Endothelial cell of umbilical vein (primary cell): Measurements from ENCODE around the gene EPB41L1. TPM values are rescaled to one million over a fixed set of nuclear protein-coding genes. Genes with fewer than 3 reads are reported as not detected.

Source experiments
- BruUV-seq: library from RNA; stranded (reverse); fragments of 400-500 nt; replicated peaks from 2 replicates; lab custom pipeline; 2021; lab: Mats Ljungman, UMichigan
- CTCF ChIA-PET: fragments of 300-600, 350-600 bp; sonication (Branson Sonifier 250); formaldehyde crosslinking; loops from one replicate; lab custom pipeline; 2021; ENCODE audit warnings: antibody characterized with exemption, inconsistent platforms; lab: Charles Lee
- POLR2A ChIA-PET: fragments of 300-600, 350-600 bp; sonication (Branson Sonifier 250); formaldehyde crosslinking; loops from one replicate; lab custom pipeline; 2021; ENCODE audit warnings: antibody characterized with exemption, inconsistent platforms; lab: Charles Lee
- DNase-seq: peaks from one replicate; pipeline ENCODE4 v3.0.0-alpha.2; 2011; ENCODE audit warnings: low read depth, low spot score
- FAIRE-seq: peaks from 2 replicates; lab custom pipeline; 2011; peaks lifted over from hg19 to GRCh38; lab: Jason Lieb, UNC
- H2AFZ ChIP-seq: 2 replicates; pipeline ENCODE4 v1.6.0; 2012; ENCODE audit warnings: low read depth, low read length, control low read depth, inconsistent platforms
- H3K27ac ChIP-seq: 2 replicates; pipeline ENCODE4 v1.5.1; 2011; ENCODE audit warnings: low read depth, mild to moderate bottlenecking, control low read depth, low read length, moderate library complexity; ENCODE audit not compliant: insufficient read depth
- H3K27me3 ChIP-seq, 2 experiments: 2 replicates each; pipeline versions ENCODE4 v1.6.0 to v1.6.1; 2011; ENCODE audit warnings: low read length in 2 of 2, mixed read lengths in 1 of 2; ENCODE audit not compliant: control insufficient read depth in 2 of 2, insufficient read depth in 2 of 2
- H3K36me3 ChIP-seq, 2 experiments: 2 replicates in 1 of 2; 3 replicates in 1 of 2; pipeline ENCODE4 v1.5.1; 2011; ENCODE audit warnings: low read length in 2 of 2, mild to moderate bottlenecking in 1 of 2, moderate library complexity in 1 of 2; ENCODE audit not compliant: control insufficient read depth in 2 of 2, insufficient read depth in 2 of 2; ENCODE audit errors: extremely low read depth in 1 of 2
- H3K4me1 ChIP-seq: 3 replicates; pipeline ENCODE4 v1.5.1; 2011; ENCODE audit warnings: mild to moderate bottlenecking, low read length; ENCODE audit not compliant: control insufficient read depth, insufficient read depth; ENCODE audit errors: extremely low read depth
- H3K4me2 ChIP-seq: 2 replicates; pipeline ENCODE4 v1.6.1; 2011; ENCODE audit warnings: low read length, control low read depth, mixed read lengths; ENCODE audit not compliant: insufficient read depth
- H3K4me3 ChIP-seq, 3 experiments: fragments of 200-600 bp in 1 of 3; sonication (generic), shearing (Covaris generic) in 1 of 3; replicated peaks in 1 of 3; 2 replicates each; pipeline ENCODE4 v1.5.1; 2011 to 2016; ENCODE audit warnings: control low read depth in 3 of 3, low read length in 3 of 3, mild to moderate bottlenecking in 2 of 3, inconsistent platforms in 1 of 3, low read depth in 1 of 3, moderate library complexity in 1 of 3; ENCODE audit not compliant: insufficient read depth in 1 of 3
- H3K79me2 ChIP-seq: 2 replicates; pipeline ENCODE4 v1.6.0; 2012; ENCODE audit warnings: low read length, inconsistent platforms; ENCODE audit not compliant: control insufficient read depth, insufficient read depth
- H3K9ac ChIP-seq: replicated peaks from 2 replicates; pipeline ENCODE3; 2011; ENCODE audit warnings: low read length, control low read depth; ENCODE audit not compliant: insufficient read depth; ENCODE audit errors: extremely low read depth
- H3K9me1 ChIP-seq: replicated peaks from 3 replicates; pipeline ENCODE4 v1.6.0; 2011; ENCODE audit warnings: mild to moderate bottlenecking, low read length; ENCODE audit not compliant: control insufficient read depth, insufficient read depth; ENCODE audit errors: extremely low read depth
- H3K9me3 ChIP-seq: replicated peaks from 2 replicates; pipeline ENCODE4 v1.5.1; 2012; ENCODE audit warnings: low read length, inconsistent platforms; ENCODE audit not compliant: control insufficient read depth, insufficient read depth
- H4K20me1 ChIP-seq: replicated peaks from 2 replicates; pipeline ENCODE3; 2011; ENCODE audit warnings: mild to moderate bottlenecking, low read length; ENCODE audit not compliant: control insufficient read depth, insufficient read depth; ENCODE audit errors: extremely low read depth
- EZH2 ChIP-seq: IDR thresholded peaks from 2 replicates; pipeline ENCODE4 v1.6.1; 2012; ENCODE audit warnings: borderline replicate concordance, low read depth, mild to moderate bottlenecking, moderate library complexity, low read length, inconsistent platforms; ENCODE audit not compliant: severe bottlenecking
- FOS ChIP-seq: IDR thresholded peaks from 2 replicates; pipeline ENCODE4 v1.6.1; 2011; ENCODE audit warnings: mild to moderate bottlenecking, low read length, moderate library complexity, borderline replicate concordance; ENCODE audit not compliant: insufficient read depth
- GATA2 ChIP-seq: IDR thresholded peaks from 2 replicates; pipeline ENCODE4 v1.7.0; 2011; ENCODE audit warnings: low read depth, mild to moderate bottlenecking, moderate library complexity, mixed read lengths, low read length; ENCODE audit not compliant: insufficient read length, insufficient read depth
- JUN ChIP-seq: IDR thresholded peaks from 2 replicates; pipeline ENCODE4 v1.6.1; 2011; ENCODE audit warnings: borderline replicate concordance, low read depth; ENCODE audit not compliant: insufficient read length, insufficient read depth
- MAX ChIP-seq: IDR thresholded peaks from 2 replicates; pipeline ENCODE4 v1.6.1; 2011; ENCODE audit not compliant: insufficient read depth, insufficient read length
- MYC ChIP-seq: IDR thresholded peaks from one replicate; pipeline ENCODE4 v1.6.1; 2011; ENCODE audit warnings: mild to moderate bottlenecking, low read depth, low read length
- POLR2A ChIP-seq: IDR thresholded peaks from 2 replicates; pipeline ENCODE4 v1.6.1; 2012; ENCODE audit warnings: low read depth, mild to moderate bottlenecking, control low read depth, low read length
- POLR2AphosphoS5 ChIP-seq: IDR thresholded peaks from 2 replicates; pipeline ENCODE4 v1.6.1; 2012; ENCODE audit warnings: low read depth, mild to moderate bottlenecking, control low read depth, low read length, moderate library complexity; ENCODE audit not compliant: insufficient read depth
- dilution Hi-C: fragments of 300-500 bp; cut with MboI; formaldehyde crosslinking; loops from one replicate; pipeline ENCODE4 v1.15.0; 2019; ENCODE audit warnings: low sequenced_read_pairs; ENCODE audit not compliant: extremely low pct_ligation_motif_present
- intact Hi-C: fragments of 100-400 bp; cut with micrococcal nuclease; formaldehyde crosslinking; loops from one replicate; pipeline ENCODE4 v1.10.0; 2022
- polyA plus RNA-seq, 4 experiments: library from polyadenylated mRNA; depleted of rRNA in 3 of 4; stranded (reverse) in 3 of 4; unstranded in 1 of 4; fragments of >200 nt; gene quantifications; 2 replicates each; pipeline versions ENCODE4 v1.2.1 to v1.2.3, GENCODE V29; 2011 to 2012; ENCODE audit warnings: missing spikeins in 1 of 4
- total RNA-seq: library from RNA; stranded (reverse); gene quantifications from 2 replicates; pipeline ENCODE4 v1.2.3, GENCODE V29; 2021
- TF ChIP-seq, protein P1 (sequence below), 2 donors: IDR thresholded peaks; 1 replicate in 1 of 2; 2 replicates in 1 of 2; pipeline ENCODE4 v1.5.1; 2011; ENCODE audit warnings: low read length in 2 of 2, mild to moderate bottlenecking in 2 of 2, moderate library complexity in 2 of 2, control low read depth in 1 of 2, inconsistent platforms in 1 of 2, low read depth in 1 of 2; ENCODE audit not compliant: insufficient read depth in 1 of 2; ENCODE audit errors: extremely low read depth in 1 of 2

The EPB41L1 gene
- total and polyA plus RNA-seq, 2 donors (not counting 3 experiments of a cell fraction or from before 2014, with no cell fraction given): 6.1 to 12.2 TPM

GRCh38 chr20:36125097-36125496, 29.4 kb upstream of the EPB41L1 start:
- POLR2A ChIA-PET: no interaction called here
- dilution Hi-C loops: no loop called here

GRCh38 chr20:36126836-36127527, 27.6 kb upstream of the EPB41L1 start:
- CTCF ChIA-PET: interaction anchor here (1.1 to 24.9 kb wide), 5 partner anchors 11 to 134 kb away, joined by 3 to 1267 read pairs (median 4); no protein-coding TSS in a partner anchor
- no peak overlapping the region for H3K4me3 ChIP-seq
- no peaks in the 10 kb centered on the region for H3K79me2 ChIP-seq
- POLR2A ChIA-PET: no interaction called here
- BruUV-seq: no TSS peak
- H3K9me1 ChIP-seq: no peaks in the 10 kb centered on the region
- TF ChIP-seq, protein P1, sequence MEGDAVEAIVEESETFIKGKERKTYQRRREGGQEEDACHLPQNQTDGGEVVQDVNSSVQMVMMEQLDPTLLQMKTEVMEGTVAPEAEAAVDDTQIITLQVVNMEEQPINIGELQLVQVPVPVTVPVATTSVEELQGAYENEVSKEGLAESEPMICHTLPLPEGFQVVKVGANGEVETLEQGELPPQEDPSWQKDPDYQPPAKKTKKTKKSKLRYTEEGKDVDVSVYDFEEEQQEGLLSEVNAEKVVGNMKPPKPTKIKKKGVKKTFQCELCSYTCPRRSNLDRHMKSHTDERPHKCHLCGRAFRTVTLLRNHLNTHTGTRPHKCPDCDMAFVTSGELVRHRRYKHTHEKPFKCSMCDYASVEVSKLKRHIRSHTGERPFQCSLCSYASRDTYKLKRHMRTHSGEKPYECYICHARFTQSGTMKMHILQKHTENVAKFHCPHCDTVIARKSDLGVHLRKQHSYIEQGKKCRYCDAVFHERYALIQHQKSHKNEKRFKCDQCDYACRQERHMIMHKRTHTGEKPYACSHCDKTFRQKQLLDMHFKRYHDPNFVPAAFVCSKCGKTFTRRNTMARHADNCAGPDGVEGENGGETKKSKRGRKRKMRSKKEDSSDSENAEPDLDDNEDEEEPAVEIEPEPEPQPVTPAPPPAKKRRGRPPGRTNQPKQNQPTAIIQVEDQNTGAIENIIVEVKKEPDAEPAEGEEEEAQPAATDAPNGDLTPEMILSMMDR (IDR thresholded peaks at IDR 0.05; ENCODE audit: extremely low read depth in 1 of 2, insufficient read depth in 1 of 2, low read depth in 1 of 2, low read length in 2 of 2): no peak
- no peak for TF ChIP-seq MAX
- TF ChIP-seq POLR2A: no peak
- no peak for TF ChIP-seq JUN
- no peak for TF ChIP-seq MYC
- no peak for TF ChIP-seq POLR2AphosphoS5
- TF ChIP-seq EZH2: no peak
- no peak for TF ChIP-seq FOS
- no peak for TF ChIP-seq GATA2
- no peak overlapping the region for H3K9ac ChIP-seq
- DNase-seq (no peak), FAIRE-seq (no peak)
- no peaks in the 10 kb centered on the region for H3K4me1 ChIP-seq
- H3K27me3 ChIP-seq: peaks cover 0 to 1% of the 10 kb centered on the region in 2 experiments
- H3K4me2 ChIP-seq: no peak overlapping the region
- no peaks in the 10 kb centered on the region for H3K9me3 ChIP-seq
- dilution Hi-C loops (no loop called here), intact Hi-C loops (no loop called here)
- no peak overlapping the region for H3K27ac ChIP-seq
- no peaks in the 10 kb centered on the region for H4K20me1 ChIP-seq
- H3K36me3 ChIP-seq: no peaks in the 10 kb centered on the region
- H2AFZ ChIP-seq: no peak overlapping the region

More at GRCh38 chr20:36125097-36125496, 29.4 kb upstream of the EPB41L1 start:
- Histone ChIP-seq H3K79me2 (no peaks in the 10 kb centered on the region), H3K4me3 (no peak overlapping the region), H3K27ac (no peak overlapping the region), H3K9ac (no peak overlapping the region), H3K4me2 (no peak overlapping the region), H3K9me1 (no peaks in the 10 kb centered on the region), H3K9me3 (no peaks in the 10 kb centered on the region), H3K36me3 (no peaks in the 10 kb centered on the region), H2AFZ (no peak overlapping the region), H3K27me3 (peaks cover 0 to 1% of the 10 kb centered on the region in 2 experiments), H3K4me1 (no peaks in the 10 kb centered on the region), H4K20me1 (no peaks in the 10 kb centered on the region)
- intact Hi-C loops: no loop called here
- no TSS peak for BruUV-seq
- CTCF ChIA-PET: interaction anchor here (0.6 to 24.9 kb wide), 3 partner anchors 9 to 132 kb away, joined by 3 to 1267 read pairs (median 4); no protein-coding TSS in a partner anchor
- TF ChIP-seq GATA2: no peak
- TF ChIP-seq EZH2: no peak
- DNase-seq (no peak), FAIRE-seq (no peak)
